ENCODE data around the gene DNAJC5G.
"Not testable (repeated sequence)": the region's sequence is repeated elsewhere in the genome, so short reads cannot be mapped to it uniquely, and the experiment has no call there.

Gene DNAJC5G

DNA sequence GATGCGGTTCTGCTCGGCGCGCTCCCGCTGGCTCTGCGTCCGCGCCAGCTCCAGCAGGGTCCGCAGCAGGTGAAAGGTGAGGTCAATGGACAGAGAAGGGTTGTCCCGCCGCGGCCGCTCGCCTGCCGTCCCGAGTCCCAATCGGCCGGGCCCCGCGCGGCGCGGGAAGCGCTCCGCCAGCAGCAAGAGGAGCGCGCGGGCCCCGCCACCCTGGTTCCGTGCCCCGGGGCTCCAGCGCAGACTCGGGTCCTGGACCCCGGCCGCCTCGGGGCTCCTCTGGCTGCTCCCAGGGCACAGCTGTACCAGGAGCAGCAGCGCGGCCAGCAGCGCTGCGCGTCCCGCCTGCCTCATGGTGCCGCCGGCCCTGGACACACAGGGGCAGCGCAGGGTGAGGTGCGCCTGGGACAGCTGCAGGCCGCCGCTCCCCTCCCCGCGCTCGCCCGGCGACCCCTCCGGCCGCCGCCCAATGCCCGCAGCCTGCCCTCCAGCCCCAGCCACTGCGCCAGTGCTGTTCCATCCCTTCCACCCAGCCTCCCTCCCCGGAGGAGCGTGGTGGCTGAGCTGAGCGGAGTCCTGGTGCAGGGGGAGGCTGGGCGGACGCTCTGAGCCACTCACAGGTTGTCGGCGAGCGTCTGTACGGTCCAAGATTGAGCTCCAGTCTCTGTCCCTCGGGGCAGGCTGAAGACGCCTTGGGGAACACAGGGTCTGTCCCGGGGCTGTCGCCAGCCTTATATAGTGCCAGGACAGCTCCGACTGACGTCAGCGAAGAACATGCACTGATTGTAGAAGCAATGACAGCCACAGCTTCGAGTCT is 32.5 kb downstream of the DNAJC5G start:
- no peak for DNase-seq (ENCODE audit: low read depth in 3 of 3, low spot score in 1 of 3)

DNA sequence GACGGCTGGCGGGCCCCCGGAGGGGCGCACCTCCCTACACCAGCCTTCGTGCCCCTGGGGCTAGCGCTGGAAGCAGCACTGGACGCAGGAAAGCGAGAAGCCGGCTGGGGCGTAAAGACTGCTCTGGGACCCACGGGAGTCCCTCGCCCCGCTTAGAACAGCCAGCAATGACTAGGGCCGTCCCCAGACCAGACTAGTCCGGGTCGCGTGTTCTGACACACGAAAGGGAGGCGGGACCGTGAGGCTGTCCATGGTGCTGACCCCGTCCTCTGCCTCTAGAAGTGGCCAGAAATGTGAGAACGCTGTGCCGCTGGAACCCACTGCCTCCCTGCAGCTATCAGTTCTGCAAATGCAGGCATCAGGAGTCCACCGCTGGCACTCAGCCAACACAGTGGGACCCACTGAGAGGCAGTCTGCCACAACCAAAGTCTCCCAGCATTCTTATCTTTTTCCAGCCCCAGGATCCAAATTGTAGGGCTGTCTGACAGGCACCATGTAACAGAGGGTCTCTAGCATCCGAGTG is 33.2 kb downstream of the DNAJC5G start, which contains the start of gene UCN:
Gene UCN, minus strand, starts transcription at position 87 of the 523 bp plus-strand sequence. CDS start 550 bp downstream, outside the sequence.
- DNase-seq (ENCODE audit: low read depth in 3 of 3, low spot score in 1 of 3): no peak

DNA sequence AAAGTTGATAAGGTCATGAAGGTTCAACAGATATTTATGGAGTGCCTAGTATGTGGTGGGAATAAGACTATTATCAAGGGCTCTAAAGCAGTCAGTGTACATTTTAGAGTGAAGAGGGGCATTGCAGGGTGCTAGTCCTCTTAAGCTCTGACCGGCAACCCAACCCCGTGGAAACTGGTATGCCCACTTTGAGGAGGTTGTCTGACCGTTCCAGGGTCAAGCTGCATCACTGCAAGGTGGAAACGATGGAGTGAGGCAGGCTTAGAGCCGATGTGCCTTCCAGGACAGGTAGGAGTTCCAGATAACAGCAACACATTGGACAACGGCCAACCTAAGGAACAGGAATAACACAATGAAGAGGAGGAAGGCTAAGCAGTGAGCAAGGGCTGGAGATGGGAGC is 34.4 kb downstream of the DNAJC5G start:
- DNase-seq (ENCODE audit: low read depth in 3 of 3, low spot score in 1 of 3): no peak

DNA sequence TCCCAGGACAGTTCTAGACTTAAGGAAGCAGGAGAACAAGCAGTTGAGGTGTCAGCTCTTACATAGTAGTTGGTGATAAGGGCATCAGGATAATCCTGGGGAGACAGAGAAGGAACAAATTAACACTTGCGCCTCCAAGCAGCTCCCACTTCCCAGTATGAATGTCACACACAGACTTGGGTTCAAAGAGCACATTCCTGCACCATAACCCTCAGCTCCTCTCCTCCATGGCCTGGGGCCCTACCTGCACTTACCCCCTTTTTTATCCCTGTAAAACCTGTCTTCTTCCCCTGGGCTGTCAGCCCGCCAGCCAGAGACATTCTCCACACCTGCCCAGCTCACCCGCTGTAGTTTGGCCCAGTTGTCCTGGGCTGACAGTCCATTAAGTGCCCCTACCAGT is 36.9 kb downstream of the DNAJC5G start:
- no peak for DNase-seq (ENCODE audit: low read depth in 3 of 3, low spot score in 1 of 3)

DNA sequence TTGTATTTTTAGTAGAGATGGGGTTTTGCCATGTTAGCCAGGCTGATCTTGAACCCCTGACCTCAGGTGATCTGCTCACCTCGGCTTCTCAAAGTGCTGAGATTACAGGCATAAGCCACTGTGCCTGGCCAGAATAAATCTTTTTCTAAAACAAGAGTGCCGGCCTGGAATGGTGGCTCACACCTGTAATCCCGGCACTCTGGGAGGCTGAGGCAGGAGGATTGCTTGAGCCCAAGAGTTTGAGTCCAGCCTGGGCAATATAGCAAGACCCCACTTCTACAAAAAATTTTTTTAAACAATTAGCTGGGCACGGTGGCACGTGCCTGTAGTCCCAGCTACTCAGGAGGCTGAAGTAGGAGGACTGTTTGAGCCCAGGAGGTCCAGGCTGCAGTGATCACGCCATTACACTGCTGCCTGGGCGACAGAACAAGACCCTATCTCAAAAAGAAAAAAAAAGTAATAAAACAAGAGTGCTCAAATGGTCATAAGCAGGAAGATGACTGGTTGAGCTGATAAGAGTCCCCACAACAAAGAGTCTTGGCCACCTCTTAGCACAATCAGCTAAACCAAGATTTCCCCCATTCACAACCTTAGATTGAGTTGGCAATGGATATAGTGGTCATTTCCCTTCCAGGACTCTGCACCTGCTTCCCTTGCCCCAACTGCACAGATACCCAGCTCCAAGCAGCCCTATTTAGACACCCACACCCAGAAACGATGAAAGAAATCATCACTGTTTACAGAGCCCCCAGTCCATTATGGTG is 38.8 kb downstream of the DNAJC5G start:
- no peak for DNase-seq (ENCODE audit: low read depth in 3 of 3, low spot score in 1 of 3)

DNA sequence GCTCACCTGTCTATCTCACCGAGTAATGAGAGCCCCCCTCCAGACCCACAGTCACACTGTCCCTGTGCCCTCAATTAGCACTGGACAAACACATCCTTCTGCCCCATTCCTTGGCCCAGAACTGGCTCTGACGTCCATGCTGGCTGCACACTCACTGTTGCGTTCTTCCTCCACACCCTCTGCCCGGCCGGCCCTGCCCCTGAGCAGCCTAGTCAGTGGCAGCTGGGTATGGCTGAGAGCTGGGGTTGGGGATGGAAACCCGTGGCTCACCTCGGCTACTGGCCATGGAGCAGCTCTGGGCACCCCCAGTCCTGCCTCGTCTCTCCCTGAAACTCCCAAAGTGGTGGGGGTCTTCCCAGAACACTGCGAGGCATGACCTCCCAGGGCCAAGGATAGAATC is 39.5 kb downstream of the DNAJC5G start:
- DNase-seq (ENCODE audit: low read depth in 3 of 3, low spot score in 1 of 3): no peak

DNA sequence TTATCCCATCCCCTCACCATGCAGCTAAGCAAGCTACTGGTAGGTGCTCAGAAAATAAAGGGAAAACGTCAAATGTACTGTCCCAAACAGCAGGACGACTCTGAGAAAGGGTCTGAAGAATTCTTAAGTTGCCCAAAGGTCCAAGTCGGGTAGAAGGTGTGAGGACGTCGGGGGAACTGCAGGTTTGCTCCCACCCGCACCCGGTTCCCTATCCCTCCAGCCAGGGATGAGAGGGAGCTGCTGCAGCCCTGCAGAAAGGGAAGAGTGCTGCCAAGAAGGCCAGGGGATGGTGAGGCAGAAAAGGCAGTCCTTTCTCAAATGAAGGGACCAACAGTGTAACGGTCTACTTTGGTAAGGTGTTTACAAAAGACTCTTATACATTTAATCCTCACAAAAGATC is 39.9 kb downstream of the DNAJC5G start:
- no peak for DNase-seq (ENCODE audit: low read depth in 3 of 3, low spot score in 1 of 3)

DNA sequence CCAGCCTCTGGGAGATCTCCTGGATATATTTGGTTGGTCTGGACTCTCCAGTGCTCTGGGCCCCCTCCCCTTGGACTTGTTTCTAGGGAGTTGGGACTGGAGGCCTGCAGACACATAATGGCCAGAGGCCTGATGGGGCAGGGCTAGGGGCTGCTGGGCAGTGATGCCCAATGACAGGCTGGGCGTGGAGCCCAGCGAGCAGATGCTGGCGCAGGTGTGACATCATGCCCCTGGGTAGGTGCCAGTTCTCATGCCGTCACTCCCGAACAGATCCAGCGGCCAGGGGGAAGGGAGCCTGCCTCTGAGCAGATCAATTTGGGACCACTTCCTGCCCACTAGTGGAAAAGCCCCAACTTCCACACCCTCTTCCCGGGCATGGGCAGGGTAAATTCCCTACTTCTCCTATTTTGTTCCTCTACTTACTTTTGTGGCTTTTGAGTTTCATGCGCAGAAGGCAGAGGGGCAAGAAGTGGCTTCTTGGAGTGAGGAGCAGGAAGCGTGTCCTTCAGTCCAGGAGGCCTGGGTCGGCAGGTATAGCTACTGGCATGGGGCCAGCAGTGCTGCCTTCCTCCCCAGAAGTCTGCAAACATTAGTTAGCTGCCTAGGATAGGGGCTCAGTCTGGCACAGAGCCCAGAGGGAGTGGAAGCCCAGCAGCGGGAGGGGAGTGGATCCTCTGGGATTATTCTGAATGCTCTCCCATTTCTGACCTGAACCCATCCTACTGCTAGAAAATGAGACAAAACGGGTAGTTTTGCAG is 41.6 kb downstream of the DNAJC5G start:
- DNase-seq (ENCODE audit: low read depth in 3 of 3, low spot score in 1 of 3): no peak

DNA sequence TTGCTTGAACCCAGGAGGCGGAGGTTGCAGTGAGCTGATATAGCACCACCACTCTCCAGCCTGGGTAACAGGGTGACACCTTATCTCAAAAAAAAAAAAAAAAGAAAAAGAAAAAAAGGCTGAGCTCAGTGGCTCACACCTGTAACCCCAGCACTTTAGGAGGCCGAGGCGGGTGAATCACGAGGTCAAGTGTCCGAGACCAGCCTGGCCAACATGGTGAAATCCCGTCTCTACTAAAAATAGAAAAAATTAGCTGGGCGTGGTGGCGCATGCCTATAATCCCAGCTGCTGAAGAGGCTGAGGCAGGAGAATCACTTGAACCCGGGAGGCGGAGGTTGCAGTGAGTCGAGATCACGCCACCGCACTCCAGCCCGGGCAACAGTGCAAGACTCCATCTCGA is 44.6 kb downstream of the DNAJC5G start:
- not testable (repeated sequence) for DNase-seq (ENCODE audit: low read depth in 3 of 3, low spot score in 1 of 3)

DNA sequence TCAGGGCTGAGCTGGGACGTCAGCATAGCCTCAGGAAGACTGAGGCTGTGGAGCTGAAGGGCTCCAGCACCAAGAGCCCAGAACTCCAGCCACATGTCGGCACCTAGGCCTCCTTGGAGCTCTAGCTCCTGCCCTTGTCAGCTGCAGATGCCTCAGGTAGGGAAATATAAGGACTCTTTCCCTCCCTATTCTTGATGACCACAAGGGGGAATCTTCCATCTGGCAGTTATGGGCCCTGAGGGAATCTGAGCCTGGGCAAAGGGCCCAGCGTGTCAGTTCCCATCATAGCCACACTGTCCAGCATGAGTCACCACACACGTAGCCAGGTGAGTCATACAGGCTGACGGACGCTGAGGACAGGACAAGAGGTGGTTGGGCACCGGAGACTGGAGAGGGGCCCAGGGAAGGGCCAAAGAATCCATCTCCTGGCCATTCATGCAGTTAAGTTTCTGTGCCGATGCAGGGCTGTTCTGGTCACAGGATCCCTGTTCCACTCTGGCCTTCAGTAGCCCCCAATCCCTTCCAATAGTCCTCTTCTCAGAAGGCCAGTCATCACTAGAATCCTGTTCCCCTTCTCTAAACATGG is 45.8 kb downstream of the DNAJC5G start:
- no peak for DNase-seq (ENCODE audit: low read depth in 3 of 3, low spot score in 1 of 3)

DNA sequence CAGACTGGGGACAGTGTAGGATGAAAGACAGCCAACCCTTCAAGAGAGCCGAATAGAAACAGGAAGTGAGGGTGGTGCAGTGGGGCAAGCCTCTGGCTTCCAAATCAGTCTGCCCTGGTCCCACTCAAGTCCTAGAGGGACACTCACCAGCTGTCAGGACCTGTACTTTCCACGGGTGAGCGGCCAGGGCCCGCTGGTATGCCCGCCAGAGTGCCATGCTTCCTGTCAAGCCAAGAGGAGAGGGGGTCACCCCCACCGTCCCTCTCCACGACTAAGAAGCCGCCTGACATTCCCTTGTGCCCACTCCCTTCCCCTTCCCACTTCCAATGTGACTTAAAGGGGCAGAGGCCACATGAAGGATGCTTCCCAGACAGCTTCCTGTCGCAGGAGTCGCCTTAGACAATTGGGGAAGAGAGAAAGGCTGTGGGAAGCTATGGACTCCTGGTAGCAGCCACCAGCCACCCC is 47.1 kb downstream of the DNAJC5G start:
- no peak for DNase-seq (ENCODE audit: low read depth in 3 of 3, low spot score in 1 of 3)

DNA sequence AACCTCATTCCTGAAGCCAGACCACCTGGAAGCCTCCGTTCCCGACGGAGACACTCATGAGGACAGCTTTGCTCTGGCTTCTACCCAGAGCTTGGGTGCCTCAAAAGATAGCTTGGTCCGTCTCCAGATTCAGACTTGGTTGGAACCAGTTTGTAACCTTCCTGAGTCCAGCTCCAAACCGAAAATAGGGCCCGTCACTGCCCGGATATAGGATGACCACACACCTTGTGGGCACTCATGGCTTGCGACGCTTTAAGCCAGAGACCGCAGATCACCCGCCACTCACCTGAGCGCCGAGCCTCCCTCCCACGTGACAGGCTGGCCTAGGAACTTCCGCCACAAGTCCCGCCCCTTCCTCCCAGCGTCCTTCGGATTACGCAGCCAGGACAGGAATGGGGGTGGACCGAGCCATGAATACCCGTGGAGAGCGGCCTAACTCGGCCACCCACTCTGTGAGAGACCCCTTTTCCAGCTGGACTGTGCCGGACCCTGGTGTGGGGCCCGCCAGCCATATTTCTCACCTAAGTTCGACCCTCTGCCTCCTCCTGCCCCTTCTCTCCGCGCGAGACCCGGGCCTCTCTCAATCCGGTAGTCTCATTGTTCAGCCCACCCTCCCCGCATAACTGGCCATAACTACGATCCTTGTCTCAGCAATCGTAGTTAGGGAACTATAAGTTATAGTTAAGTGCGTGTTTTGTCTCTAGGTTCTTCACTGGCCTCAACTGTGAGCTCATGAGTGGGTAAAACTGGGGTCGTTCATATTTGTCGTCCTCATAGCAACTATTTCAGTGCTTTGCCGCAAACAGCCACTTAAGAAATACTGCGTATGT is 47.7 kb downstream of the DNAJC5G start, which contains the start of gene MPV17:
Gene MPV17, minus strand, starts transcription at position 332 of the 830 bp plus-strand sequence. CDS start 580 bp downstream, outside the sequence.
- DNase-seq (ENCODE audit: low read depth in 3 of 3, low spot score in 1 of 3): peak; percentile 60 to 76 (median 62)

DNA sequence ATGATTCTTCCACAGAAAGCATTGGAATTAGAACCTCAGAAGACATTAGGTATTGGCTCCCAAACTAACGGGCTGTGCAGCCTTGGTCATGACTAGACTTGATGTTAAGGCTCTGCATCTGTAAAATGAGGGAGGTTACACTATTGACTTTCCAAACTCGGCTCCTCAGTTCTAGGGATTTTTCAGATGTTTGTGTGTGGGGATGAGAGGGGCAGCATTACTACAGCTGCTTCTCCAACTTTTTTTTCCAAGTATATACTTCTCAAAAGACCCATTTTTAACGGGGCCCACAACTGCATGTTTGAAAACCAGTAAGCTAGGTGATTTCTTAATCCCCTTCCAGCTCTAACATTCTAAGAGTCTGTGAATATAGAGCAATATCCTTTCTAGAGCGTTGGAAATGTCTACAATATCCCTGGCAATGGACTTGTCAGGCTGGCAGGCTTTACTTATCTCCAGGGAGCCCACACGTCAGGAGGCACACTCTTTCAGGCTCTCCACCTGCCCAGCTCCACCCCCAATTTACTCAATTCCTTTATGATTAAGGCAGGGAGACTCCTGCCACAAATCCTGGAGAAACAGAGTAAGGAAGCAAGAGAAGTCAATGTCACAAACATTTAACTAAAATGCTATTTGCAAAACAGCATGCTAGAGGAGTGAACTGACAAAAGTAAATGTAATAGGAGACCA is 48.5 kb downstream of the DNAJC5G start:
- no peak for DNase-seq (ENCODE audit: low read depth in 3 of 3, low spot score in 1 of 3)

DNA sequence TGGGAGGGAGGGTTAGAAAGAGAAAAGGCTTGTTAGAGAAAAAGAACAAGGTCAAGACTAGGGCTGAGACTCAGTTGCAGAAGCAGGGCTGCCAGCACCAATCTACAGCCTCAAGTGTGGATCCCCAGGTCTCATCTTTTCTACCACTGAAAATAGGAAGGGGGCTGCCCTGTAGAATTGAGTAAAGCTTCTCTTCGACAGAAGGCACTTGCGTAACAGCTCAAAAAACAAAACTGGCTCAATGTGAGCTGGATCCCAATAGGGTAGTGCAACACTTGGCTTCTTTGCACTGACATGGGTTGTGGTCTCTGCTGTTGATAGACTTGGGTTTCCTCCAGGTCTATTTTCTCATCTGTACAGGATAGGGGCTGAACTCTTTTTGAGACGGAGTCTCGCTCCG is 49.5 kb downstream of the DNAJC5G start:
- DNase-seq (ENCODE audit: low read depth in 3 of 3, low spot score in 1 of 3): no peak

Measured in stimulated activated CD4-positive, alpha-beta T cell treated with anti-CD3 and anti-CD28 coated beads, TNF-alpha, amount 100 ng/mL, for 1 hour (primary cell).